T-helper 9 cell (primary cell): ENCODE results near the gene COLGALT1.
"Not testable (repeated sequence)": the region's sequence is repeated elsewhere in the genome, so short reads cannot be mapped to it uniquely, and the experiment has no call there.

Experiments
- DNase-seq: peaks from one replicate; pipeline ENCODE4 v3.0.0-alpha.2; 2020
- total RNA-seq, 2 donors: gene quantifications; one replicate each; lab custom pipeline; 2026; lab: John Stamatoyannopoulos, UW

Gene COLGALT1
- total RNA-seq = 47.1 to 87.3 reads per million in 2 donors

DNA sequence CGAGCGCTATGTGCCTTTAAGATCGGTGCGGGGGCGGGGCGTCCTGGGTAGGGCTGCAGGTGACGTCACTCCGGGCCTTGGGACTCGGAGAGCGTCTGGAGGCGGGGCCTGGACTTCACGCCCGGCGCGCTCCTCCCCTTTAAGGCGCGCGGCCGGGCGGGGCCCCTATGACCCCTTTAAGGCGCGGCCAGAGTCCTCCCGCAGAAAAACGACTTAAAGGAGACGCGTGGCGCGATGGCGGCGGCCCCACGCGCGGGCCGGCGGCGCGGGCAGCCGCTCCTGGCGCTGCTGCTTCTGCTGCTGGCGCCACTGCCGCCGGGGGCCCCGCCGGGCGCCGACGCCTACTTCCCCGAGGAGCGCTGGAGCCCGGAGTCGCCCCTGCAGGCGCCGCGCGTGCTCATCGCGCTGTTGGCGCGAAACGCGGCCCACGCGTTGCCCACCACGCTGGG, at the start of gene COLGALT1:
COLGALT1 (plus strand) TSS at position 170 of the 449 bp plus-strand sequence; CDS start at position 235, 65 bp downstream.
- DNase-seq = peak; percentile 98

DNA sequence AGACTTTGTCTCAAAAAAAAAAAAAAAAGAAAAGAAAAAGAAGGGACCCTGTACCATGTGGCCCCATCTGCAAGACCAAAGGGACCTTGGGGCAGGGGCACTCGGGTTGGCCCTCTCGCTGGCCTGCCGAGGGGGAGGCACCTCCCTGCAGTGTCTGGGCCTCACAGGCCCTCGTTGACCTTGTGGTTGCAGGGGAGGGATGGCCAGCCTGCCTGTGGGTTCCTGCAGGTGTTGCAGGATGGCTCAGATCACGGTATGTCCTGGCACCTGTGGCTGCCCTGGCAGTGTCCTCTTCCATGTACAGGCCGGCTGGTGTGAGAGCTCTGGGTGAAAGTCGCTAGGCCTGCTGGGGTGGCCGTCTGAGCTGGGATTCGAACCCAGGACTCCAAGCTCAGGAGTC, 48.7 kb upstream of the COLGALT1 start:
- DNase-seq = no peak

DNA sequence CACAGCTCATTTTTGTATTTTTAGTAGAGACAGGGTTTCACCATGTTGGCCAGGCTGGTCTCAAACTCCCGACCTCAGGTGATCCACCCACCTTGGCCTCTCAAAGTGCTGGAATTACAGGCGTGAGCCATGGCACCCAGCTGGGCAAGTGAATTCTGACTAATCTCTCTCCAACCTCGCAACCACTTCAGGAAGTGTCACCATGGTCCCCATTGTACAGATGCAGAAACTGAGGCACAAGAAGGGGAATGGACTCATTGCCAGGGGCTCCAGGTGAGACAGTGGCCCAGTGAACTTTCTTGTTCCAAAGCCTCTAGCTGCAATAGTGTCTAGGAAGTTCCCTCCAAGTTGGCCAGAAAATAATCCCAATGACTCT, 46.9 kb upstream of the COLGALT1 start:
- not testable (repeated sequence) for DNase-seq

DNA sequence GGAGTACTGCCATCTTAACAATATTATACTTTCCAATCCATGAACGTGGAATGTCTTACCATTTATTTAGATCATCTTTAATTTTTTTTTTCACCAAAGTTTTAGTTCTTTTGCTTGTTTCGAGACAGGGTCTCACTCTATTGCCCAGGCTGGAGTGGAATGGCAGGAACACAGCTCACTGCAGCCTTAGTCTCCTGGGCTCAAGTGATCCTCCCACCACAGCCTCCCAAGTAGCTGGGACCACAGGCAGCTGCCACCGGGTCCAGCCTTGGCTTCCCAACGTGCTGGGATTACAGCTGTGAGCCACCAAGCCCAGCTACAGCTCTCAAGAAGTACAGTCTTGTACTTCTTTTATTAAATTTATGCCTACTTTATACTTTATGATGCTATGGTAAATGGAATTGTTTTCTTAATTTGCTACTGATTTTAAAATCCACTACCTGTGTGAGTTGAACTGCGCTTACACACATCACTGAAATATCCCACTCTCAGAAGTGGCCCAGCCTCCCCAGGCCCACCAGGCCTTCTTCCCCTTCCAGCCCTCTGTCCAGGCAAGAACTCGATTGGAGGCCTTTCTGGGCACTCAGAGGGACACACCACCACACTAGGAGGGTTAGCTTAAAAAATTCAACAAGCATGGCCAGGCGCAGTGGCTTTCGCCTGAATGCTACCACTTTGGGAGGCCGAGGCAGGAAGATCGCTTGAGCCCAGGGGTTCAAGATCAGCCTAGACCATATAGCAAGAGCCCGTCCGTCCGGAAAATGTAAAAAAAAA, 45.0 kb upstream of the COLGALT1 start:
- DNase-seq = no peak

DNA sequence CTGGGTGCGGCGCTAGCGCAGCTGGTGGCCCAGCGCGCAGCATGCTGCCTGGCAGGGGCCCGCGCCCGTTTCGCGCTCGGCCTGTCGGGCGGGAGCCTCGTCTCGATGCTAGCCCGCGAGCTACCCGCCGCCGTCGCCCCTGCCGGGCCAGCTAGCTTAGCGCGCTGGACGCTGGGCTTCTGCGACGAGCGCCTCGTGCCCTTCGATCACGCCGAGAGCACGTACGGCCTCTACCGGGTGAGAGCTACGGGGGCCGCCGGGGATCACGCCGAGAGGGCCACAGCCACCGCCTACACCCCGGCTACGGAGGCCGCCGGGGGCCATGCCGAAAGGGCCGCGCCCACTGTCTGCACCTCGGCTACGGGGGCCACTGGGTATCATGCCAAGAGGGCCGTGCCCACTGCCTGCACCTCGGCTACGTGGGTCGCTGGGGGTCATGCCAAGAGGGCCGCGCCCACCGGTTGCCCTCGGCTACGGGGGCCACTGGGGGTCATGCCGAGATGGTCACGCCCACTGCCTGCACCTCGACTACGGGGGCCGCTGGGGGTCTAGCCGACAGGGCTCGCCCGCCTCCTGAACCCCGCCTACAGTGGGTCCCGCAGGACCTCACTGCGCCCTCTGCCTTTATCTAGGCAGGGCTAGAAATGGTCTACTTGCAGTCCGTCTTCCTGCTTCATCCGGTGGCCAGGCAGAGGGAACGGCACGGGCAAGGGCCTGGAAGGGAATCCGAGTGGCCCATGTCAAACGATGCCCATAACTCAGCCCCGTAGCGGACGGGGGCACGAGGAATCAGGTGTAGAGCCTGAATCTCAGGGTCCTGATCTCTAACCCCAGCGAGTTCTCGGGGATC, 43.5 kb upstream of the COLGALT1 start:
- DNase-seq = peak; percentile 74

DNA sequence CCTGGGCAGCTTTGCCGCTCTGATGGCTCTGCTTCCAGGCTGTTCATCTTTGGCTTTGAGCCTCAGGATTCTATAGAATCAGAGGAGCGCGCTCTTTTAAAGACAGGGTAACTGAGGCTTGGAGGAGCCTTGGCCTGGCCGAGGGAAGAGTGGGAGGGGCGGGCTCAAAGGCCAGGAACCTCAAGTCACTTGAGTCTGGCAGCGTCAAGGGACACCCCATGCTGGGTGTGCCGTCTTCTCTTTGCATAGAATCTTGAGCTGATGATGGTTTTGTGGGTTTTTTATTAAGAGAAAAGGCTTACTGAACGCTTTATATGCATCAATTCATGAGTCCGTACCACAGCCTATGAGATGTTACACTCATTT, 42.9 kb upstream of the COLGALT1 start:
- DNase-seq = no peak

DNA sequence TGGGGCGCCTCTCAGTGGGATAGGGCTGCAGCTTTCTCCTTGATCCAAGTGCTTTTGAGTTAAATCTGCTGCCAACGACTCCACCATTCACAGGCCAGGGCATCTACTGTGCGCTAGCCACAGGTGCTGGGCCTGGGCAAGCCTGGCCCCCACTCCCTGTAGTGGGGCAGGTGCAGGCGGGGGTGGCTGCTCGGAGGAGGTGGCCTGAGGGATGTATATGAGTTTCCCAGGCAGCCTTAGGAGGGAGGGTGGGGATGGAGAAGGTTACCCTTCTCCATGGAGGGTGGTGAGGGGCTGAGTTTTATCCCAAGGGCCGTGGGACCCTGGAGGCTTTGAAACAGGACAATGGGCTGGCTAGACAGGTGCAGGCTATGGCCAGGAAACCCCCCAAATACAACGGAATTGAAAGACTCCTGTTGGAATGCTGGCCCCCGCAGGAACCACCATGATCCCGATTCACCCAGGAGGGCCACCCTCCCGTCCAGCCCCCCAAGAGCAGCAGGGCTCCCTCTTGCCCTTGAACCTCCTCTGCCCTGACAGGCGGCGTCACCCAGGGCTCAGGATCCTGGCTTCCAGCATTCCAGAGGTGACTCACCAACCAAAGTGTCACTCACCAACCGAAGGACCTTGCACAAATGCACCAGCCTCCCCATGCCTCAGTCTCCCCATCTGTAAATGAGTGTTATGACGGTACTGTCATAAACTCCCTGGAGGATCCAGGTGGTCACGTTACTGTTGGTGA, 39.9 kb upstream of the COLGALT1 start:
- no peak for DNase-seq

DNA sequence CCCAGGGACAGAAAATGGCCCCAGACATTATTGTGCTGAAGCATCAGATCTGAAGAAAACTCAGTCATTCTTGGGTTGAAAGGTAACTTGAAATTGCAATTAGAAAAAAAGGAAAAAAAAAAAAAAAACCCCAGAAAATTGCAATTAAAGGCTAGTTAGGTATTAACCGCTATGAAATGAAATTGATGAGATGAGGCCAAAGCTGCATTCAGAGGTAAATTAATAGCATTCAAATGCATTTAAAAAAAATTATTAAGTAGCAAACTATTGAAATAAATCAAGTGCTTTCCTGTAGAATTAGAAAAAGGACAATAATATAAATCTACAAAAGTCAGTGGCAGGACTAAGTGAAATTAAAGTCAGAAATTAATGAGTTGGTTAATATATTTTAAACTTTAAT, 37.6 kb upstream of the COLGALT1 start:
- DNase-seq = no peak

DNA sequence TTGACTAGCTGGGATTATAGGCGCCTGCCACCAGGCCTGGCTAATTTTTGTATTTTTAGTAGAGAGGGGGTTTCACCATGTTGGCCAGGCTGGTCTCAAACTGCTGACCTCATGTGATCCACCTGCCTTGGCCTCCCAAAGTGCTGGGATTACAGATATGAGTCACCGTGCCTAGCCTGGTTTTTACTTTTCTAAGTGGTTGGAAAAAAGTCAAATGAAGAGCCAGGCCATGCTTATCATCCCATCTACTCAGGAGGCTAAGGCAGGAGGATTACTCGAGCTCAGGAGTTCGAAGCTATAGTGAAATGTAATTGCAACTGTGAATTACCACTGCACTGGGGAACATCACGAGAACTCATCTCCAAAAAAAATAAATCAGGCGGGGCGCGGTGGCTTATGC, 36.8 kb upstream of the COLGALT1 start:
- not testable (repeated sequence) for DNase-seq

DNA sequence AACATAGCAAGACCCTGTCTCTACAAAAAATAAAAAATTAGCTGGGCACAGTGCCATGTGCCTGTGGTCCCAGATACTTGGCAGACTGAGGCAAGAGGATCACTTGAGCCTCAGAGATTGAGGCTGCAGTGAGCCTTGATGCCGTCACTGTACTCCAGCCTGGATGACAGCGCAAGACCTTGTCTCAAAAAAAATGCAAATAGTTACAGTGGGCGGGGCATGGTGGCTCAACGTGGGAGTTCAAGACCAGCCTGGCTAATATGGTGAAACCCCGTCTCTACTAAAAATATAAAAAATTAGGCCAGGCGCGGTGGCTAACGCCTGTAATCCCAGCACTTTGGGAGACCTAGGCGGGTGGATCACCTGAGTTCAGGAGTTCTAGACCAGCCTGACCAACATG, 35.5 kb upstream of the COLGALT1 start:
- DNase-seq = no peak

DNA sequence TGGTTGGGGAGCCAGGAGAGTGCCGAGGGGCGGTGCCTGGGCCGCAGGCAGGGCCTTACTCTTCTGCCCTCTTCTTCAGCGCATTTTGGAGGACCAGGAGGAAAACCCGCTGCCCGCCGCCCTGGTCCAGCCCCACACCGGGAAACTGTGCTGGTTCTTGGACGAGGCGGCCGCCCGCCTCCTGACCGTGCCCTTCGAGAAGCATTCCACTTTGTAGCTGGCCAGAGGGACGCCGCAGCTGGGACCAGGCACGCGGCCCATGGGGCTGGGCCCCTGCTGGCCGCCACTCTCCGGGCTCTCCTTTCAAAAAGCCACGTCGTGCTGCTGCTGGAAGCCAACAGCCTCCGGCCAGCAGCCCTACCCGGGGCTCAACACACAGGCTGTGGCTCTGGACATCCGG, 34.6 kb upstream of the COLGALT1 start:
- no peak for DNase-seq

DNA sequence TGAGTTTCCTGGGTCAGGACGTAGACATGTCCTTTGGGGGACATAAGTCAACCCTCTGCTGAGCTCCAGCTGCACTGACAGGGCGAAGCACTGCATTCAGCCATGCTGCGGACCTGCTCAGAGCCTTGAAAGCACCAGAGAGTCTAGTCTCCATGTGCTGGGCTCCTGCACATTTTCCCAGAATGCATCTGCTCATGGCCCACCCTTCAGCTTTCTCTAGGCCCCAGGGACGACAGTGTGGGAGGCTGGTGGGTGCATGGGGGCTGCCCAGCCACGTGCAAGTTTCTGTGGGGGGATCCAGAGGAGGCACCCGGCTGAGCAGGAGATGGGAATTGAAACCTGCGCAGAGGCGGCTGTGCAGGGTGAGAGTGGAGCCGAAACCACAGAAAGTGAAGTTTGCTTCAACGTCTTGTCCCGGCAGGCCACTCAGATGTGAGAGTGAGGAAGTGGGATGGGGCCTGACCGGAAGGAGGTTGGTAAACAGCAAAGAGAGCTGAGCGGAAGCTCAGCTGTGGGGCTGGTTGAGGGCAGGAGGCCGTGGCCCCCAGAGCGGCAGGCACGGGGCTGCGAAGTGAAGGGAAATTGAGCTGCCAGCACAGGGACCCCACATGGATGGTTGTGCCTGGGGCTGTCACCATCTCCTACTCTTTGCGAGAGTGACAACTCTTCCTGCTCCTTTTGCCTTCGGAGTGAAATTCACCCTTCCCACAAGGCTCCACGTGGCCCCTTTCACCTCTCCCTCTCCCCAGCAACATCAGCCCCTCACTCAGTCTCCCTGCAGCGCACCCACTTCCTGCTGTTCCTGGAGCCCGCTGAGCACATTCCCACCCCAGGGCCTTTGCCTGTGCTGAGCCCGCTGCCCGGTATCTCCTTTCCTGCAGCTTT, 32.2 kb upstream of the COLGALT1 start:
- no peak for DNase-seq

DNA sequence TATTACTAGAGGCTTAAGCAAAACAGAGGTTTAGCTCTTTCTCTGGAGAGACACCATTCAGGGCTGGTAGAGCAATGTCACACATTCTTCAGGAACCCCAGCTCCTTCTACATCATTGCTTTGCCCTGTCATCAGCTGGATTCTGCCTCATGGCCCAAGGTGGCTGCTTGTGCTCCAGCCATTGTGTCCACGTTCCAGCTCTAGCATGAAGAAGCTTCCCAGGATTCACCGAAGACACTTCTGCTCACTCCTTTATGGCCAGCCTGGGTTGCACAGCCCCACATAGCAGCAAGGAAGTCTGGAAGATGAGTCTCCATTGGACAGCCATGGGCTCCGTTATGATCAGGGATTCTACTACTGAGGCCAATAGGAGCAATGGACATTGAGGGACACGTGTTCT, 30.8 kb upstream of the COLGALT1 start:
- DNase-seq = no peak

DNA sequence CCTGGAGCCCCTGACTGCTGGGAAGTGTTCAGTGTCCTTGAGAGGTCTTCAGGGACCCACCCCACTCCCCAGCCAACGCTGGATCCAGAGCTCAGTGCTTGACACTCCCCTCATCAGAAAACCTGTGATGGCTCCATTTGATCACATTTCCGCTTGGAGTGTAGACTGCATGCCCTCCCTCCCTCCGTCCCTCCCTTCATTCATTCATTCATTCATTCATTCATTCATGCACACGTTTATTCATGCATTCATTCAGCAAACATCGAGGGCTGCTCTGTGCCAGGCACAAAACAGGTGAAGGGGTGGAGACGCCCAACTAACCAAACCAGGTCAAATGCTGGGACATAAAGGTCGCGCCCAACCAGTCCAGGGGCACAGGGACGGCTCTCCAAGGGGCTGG, 30.3 kb upstream of the COLGALT1 start:
- no peak for DNase-seq

DNA sequence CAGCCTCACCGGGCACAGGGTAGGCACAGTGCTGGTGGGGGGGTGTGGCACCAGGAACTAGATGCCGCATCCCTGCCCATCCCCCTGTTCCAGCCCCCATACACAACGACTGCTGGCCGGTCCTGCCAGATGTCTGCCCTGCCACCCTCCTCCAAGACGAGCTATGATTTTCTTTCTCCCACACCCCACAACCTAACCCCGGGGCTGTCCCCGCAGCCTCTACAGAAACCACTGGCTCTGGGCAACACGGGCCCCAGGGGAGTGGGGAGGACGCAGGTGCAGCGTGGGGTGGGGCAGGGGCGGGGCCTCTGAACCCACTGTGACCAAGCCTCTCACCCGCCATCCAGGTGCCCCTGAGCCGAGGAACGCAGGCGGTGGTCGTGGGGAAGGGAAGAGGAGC, 28.5 kb upstream of the COLGALT1 start:
- DNase-seq = no peak

DNA sequence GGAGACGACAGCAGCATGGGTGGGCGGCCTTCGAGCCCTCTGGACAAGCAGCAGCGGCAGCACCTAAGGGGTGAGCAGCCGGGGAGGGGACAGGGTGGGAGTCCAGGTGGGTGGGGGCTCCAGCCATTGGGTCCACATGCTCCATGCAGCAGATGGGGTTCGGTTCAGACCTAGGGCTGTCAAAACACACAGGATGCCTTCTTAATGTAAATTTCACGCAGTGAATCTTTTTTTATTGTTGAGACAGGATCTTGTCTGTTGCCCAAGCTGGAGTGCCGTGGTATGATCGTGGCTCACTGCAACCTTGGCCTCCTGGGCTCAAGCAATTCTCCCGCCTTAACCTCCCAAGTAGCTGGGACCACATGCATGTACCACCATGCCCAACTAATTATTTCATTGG, 28.1 kb upstream of the COLGALT1 start:
- DNase-seq = no peak

DNA sequence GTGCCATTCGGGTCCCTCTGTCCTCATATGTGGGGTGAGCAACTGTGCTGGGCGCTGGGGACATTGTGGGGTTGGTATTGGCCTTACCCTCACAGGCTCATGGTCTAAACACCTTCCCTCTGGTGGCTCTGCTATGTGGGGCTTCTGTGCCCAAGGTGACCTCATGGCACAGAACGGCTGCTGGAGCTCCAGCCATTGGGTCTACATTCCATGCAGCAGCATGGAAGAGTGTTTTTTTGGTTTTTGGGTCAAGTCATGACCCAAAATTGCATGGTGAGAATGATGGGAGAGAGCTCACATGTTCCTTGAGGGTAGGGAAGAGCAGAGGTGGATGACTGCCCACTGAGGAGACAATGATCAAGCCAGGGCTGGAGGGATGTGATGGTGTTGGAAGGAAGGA, 26.8 kb upstream of the COLGALT1 start:
- DNase-seq = no peak

DNA sequence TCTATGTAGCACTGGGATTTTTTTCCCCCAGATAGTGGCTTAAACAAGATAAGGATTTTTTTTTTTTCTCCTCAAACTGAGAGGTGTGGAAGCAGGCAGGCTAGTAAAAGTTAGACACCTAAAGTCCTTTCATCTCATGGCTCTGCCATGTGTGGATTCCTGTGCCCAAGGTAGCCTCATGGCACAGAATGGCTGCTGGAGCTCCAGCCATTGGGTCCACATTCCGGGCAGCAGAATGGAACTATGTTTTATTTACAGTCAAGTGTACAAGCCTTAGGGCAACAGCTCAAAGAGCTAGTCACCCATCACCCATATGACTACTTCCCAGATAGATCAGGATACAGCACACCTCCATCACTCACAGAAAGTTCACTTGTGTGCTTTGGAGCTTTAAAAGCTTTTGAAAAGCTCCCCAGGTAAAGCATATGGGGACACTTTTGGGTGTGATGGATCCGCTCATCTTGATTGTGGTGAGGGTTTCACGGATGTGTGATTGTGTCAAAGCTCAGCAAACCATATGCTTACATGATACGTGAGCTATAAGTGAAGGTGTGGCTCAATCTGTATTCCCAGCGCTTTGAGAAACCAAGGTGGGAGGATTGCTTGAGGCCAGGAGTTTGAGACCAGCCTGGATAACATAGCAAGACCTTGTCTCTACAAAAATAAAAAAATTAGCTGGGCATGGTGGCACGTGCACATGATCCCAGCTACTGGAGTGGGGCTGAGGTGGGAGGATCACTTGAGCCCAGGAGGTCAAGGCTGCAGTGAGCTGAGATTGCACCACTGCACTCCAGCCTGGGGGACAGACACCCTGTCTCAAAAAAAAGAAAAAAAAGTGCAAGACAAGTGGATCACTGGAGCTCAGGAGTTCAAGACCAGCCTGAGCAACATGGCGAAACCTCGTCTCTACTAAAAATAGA, 25.9 kb upstream of the COLGALT1 start:
- DNase-seq = no peak

DNA sequence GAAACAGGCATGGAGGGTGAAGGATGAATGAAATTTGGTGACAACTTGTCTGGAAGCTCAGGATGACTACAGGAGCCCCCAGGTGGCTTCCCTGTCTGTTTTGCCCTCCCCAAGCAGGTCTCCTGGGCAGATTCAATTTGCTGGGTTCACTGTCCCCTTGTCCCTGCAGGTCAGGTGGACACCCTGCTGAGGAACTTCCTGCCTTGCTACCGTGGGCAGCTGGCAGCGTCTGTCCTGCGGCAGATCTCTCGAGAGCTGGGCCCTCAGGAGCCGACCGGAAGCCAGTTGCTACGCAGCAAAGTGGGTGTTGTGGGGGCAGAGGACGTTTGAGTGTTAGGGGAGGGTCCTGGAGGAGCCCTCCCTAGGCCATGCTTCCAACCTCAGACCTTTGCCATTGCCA, 24.9 kb upstream of the COLGALT1 start:
- no peak for DNase-seq

DNA sequence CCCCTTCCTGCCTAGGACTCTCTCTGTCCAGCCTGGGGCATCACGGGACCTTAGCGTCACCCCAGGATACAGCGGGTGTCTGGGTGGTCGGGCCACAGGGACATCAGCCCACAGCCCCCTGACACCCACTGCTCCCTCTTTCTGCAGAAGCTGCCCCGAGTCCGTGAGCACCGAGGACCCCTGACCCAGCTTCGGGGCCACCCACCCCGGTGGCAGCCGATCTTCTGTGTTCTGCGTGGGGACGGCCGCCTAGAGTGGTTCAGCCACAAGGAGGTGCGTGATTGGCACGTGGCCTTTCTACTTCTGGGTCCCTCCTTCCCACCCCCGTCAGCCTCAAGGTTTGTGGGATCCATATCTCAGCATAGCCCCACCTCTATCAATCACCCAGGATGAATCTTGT, 23.3 kb upstream of the COLGALT1 start:
- DNase-seq = no peak

DNA sequence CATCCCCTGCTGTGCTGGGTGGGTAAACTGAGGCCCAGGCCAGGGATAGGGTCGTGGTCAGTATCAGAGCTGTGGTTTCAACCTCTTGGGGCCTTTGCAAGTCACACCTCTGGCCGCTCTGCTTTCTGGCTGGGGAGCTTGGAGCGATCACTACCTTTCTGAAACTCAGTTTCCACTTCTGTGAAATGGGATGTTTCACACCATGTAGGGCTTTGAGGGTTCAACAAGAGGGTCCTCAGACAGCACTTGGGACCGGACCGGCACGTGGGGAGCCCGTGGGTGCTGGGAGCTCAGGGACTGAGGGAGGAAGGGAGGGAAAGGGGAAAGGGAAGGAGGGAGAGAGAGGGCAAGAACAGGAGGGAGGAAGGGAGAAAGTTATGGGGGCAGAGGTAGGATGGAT, 22.9 kb upstream of the COLGALT1 start:
- DNase-seq = no peak
